HUES48 (cell line): ENCODE measurements around the gene CYP4F22.

ENCODE experiments used
- H3K27ac ChIP-seq: one replicate; pipeline ENCODE4 v1.7.0; 2013; ENCODE audit warnings: low read depth, low read length, inconsistent platforms
- H3K27me3 ChIP-seq: 2 replicates; pipeline ENCODE4 v1.6.1; 2013; ENCODE audit warnings: mild to moderate bottlenecking, low read length; ENCODE audit not compliant: control insufficient read depth, insufficient read depth
- H3K36me3 ChIP-seq: 2 replicates; pipeline ENCODE4 v1.6.1; 2013; ENCODE audit warnings: low read length; ENCODE audit not compliant: control insufficient read depth, insufficient read depth
- H3K4me1 ChIP-seq: 2 replicates; pipeline ENCODE4 v1.6.1; 2013; ENCODE audit warnings: mild to moderate bottlenecking, low read length; ENCODE audit not compliant: control insufficient read depth, insufficient read depth
- H3K4me3 ChIP-seq: 2 replicates; pipeline ENCODE4 v1.5.1; 2013; ENCODE audit warnings: mild to moderate bottlenecking, low read depth, low read length
- H3K9ac ChIP-seq: 2 replicates; pipeline ENCODE4 v1.6.1; 2013; ENCODE audit warnings: mild to moderate bottlenecking, low read depth, low read length, moderate library complexity
- H3K9me3 ChIP-seq: 2 replicates; pipeline ENCODE4 v1.6.1; 2013; ENCODE audit warnings: low read length; ENCODE audit not compliant: control insufficient read depth, insufficient read depth

CYP4F22 gene

GRCh38 chr19:15539638-15540037 is 31.3 kb downstream of the CYP4F22 start:
- Histone ChIP-seq H3K9me3 (peaks cover 75% of the 10 kb centered on the region), H3K27me3 (no peaks in the 10 kb centered on the region), H3K4me3 (no peak overlapping the region), H3K4me1 (no peaks in the 10 kb centered on the region), H3K27ac (no peak overlapping the region), H3K36me3 (no peaks in the 10 kb centered on the region), H3K9ac (no peak overlapping the region)

GRCh38 chr19:15540435-15540834 is 32.1 kb downstream of the CYP4F22 start:
- no peak overlapping the region for H3K27ac ChIP-seq
- no peak overlapping the region for H3K4me3 ChIP-seq
- peaks cover 71% of the 10 kb centered on the region for H3K9me3 ChIP-seq
- H3K4me1 ChIP-seq: no peaks in the 10 kb centered on the region
- H3K36me3 ChIP-seq: no peaks in the 10 kb centered on the region
- no peak overlapping the region for H3K9ac ChIP-seq
- H3K27me3 ChIP-seq: no peaks in the 10 kb centered on the region

GRCh38 chr19:15544283-15544682 is 36.0 kb downstream of the CYP4F22 start:
- peaks cover 68% of the 10 kb centered on the region for H3K9me3 ChIP-seq

GRCh38 chr19:15544970-15545369 is 36.6 kb downstream of the CYP4F22 start:
- Histone ChIP-seq H3K4me3 (no peak overlapping the region), H3K27me3 (no peaks in the 10 kb centered on the region), H3K9me3 (peaks cover 66% of the 10 kb centered on the region), H3K36me3 (no peaks in the 10 kb centered on the region), H3K27ac (no peak overlapping the region), H3K9ac (no peak overlapping the region), H3K4me1 (no peaks in the 10 kb centered on the region)

More at GRCh38 chr19:15544283-15544682, 36.0 kb downstream of the CYP4F22 start:
- no peaks in the 10 kb centered on the region for H3K36me3 ChIP-seq
- no peak overlapping the region for H3K9ac ChIP-seq
- no peaks in the 10 kb centered on the region for H3K4me1 ChIP-seq
- H3K27me3 ChIP-seq: no peaks in the 10 kb centered on the region
- no peak overlapping the region for H3K4me3 ChIP-seq
- H3K27ac ChIP-seq: no peak overlapping the region

- Histone ChIP-seq H3K9me3 (peaks cover 57% of the 10 kb centered on the region), H3K36me3 (no peaks in the 10 kb centered on the region), H3K27ac (no peak overlapping the region), H3K9ac (no peak overlapping the region), H3K4me1 (no peaks in the 10 kb centered on the region), H3K27me3 (no peaks in the 10 kb centered on the region), H3K4me3 (no peak overlapping the region)
Observed at GRCh38 chr19:15548648-15549047, 40.3 kb downstream of the CYP4F22 start.

- no peaks in the 10 kb centered on the region for H3K36me3 ChIP-seq
- H3K9ac ChIP-seq: no peak overlapping the region
- no peak overlapping the region for H3K27ac ChIP-seq
- H3K27me3 ChIP-seq: no peaks in the 10 kb centered on the region
- H3K9me3 ChIP-seq: peaks cover 55% of the 10 kb centered on the region
- H3K4me3 ChIP-seq: no peak overlapping the region
- H3K4me1 ChIP-seq: no peaks in the 10 kb centered on the region
Observed at GRCh38 chr19:15549581-15549980, 41.3 kb downstream of the CYP4F22 start.

GRCh38 chr19:15550273-15550672 is 41.9 kb downstream of the CYP4F22 start:
- Histone ChIP-seq H3K27ac (no peak overlapping the region), H3K9ac (no peak overlapping the region), H3K4me1 (no peaks in the 10 kb centered on the region), H3K9me3 (peaks cover 52% of the 10 kb centered on the region), H3K27me3 (no peaks in the 10 kb centered on the region), H3K36me3 (no peaks in the 10 kb centered on the region), H3K4me3 (no peak overlapping the region)

GRCh38 chr19:15550929-15551292 is 42.6 kb downstream of the CYP4F22 start:
- peaks cover 48% of the 10 kb centered on the region for H3K9me3 ChIP-seq
- H3K9ac ChIP-seq: no peak overlapping the region
- no peak overlapping the region for H3K27ac ChIP-seq
- no peaks in the 10 kb centered on the region for H3K36me3 ChIP-seq
- no peak overlapping the region for H3K4me3 ChIP-seq
- H3K27me3 ChIP-seq: no peaks in the 10 kb centered on the region
- no peaks in the 10 kb centered on the region for H3K4me1 ChIP-seq

- no peak overlapping the region for H3K4me3 ChIP-seq
- no peaks in the 10 kb centered on the region for H3K4me1 ChIP-seq
- no peaks in the 10 kb centered on the region for H3K27me3 ChIP-seq
- no peak overlapping the region for H3K9ac ChIP-seq
- H3K27ac ChIP-seq: no peak overlapping the region
- peaks cover 44% of the 10 kb centered on the region for H3K9me3 ChIP-seq
- H3K36me3 ChIP-seq: no peaks in the 10 kb centered on the region
Observed at GRCh38 chr19:15551293-15552004, 43.1 kb downstream of the CYP4F22 start.

GRCh38 chr19:15555021-15555420 is 46.7 kb downstream of the CYP4F22 start:
- H3K4me3 ChIP-seq: no peak overlapping the region
- no peaks in the 10 kb centered on the region for H3K36me3 ChIP-seq
- H3K27me3 ChIP-seq: no peaks in the 10 kb centered on the region
- no peaks in the 10 kb centered on the region for H3K4me1 ChIP-seq
- H3K9me3 ChIP-seq: peaks cover 18% of the 10 kb centered on the region
- no peak overlapping the region for H3K27ac ChIP-seq
- H3K9ac ChIP-seq: no peak overlapping the region

GRCh38 chr19:15555759-15556633 is 47.7 kb downstream of the CYP4F22 start:
- Histone ChIP-seq H3K36me3 (no peaks in the 10 kb centered on the region), H3K27me3 (no peaks in the 10 kb centered on the region), H3K4me3 (peak overlapping the region; percentile 24; the same call in 1 of the 2 replicates), H3K9me3 (peaks cover 19% of the 10 kb centered on the region), H3K9ac (no peak overlapping the region), H3K4me1 (no peaks in the 10 kb centered on the region), H3K27ac (no peak overlapping the region)
